ENCODE results near the gene ADAMTS5.

Gene ADAMTS5

DNA sequence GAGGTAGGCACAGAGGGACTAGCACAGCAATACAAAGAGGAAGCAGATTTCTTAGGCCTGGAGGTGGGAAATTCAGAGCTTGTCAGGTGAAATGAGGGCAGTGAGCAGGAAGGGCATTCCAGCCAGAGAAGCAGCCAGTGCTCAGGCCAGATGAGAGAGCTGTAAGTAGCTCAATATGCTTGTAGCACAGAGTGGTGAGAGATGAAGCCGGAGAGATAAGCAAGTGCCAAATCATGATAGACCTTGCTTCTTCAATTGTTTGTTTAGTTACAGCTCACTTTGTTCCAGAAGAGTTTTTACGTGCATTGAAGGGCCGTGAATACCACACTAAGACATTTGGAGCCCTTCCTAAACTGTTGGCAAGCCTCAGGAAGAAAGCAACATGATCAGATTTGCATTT is 79.6 kb downstream of the ADAMTS5 start:
- no peak for DNase-seq (ENCODE audit: low spot score)

DNA sequence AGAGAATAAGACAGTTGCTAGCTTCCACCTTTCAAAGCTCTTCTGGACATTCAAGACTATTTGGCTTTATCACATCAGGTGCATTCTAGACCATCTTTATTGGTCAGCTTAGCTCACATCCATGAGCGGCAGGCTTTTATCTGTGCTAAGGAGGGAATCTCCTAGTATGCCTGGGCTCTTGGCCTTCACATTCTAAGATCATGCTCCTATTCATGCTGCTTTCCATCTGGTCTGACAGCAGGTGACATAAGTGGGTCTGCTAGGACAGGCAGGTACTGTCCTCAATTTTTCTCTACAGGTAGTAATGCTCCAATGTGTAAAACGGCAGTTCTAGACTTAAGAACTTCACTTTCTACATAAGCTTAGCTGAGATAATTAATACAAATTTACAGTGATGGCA is 82.5 kb downstream of the ADAMTS5 start:
- DNase-seq (ENCODE audit: low spot score): no peak

DNA sequence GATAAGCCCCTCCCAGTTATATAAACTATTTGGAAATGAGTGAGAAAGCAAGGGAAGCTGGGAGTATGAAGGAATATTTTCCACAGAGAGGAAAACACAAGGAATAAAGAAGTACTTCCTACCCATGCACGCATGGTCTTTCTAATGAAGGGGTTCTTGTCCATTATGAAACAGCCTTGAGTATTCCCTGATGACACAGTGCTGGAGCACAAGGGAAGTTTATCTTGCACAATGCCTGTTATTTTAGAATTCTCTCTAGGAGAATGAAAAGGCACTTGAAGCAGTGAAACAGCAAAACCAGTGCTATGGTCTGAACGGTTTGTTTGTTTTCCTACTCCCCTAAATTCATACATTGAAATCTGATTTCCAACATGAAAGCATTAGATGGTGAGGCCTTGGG is 83.1 kb downstream of the ADAMTS5 start:
- DNase-seq (ENCODE audit: low spot score): no peak

DNA sequence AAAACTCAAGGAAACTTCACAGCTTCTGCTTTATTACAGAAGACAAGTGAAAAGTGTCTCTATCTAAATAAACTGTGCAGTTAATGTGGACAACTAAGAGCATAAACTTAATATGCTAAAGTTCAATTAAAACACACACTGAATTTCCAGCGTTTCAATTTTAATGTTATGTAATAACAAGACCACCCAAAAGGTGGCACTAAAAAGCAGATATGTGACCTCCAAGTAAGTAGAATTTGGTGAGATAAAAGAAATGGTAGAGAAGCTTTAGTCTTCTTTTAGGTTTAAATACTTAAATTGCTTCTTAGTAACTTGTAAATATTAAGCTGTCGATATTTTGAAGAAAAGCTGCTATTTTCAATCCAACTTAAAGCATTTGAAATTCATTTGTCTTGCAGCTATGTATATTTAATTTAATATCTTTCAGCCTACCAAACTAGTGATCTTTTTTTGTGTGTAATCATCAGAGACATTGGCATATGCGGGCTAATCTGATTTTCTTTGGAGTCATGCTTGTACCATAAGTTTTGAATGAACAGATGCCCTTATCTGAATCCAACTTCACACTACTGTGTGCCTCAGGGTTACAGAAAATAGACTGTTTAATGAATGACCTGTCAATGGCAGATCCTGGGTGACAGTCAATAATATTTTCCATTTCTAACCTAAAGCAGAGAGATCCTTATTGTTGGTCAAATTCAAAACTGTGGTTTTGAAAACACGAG is 85.2 kb downstream of the ADAMTS5 start:
- DNase-seq (ENCODE audit: low spot score): no peak

DNA sequence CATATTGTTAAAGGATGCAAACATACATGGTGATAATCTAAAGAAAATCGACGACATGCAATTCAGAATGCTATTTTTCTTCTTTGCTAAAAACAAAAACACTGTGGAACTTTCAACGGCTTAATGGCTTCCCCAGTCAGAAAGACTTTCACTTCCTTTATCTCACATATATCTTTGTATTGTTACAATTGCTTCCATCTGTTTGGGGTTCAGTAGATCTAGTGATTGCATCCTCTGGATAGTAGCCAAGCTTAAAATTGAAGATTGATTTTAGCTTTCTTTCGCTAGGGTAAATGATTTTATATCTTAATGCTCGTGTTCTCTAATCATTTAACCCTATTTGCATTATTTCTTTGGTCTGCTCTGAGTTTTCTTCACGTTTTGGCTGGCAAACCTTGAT is 89.9 kb downstream of the ADAMTS5 start:
- no peak for DNase-seq (ENCODE audit: low spot score)

DNA sequence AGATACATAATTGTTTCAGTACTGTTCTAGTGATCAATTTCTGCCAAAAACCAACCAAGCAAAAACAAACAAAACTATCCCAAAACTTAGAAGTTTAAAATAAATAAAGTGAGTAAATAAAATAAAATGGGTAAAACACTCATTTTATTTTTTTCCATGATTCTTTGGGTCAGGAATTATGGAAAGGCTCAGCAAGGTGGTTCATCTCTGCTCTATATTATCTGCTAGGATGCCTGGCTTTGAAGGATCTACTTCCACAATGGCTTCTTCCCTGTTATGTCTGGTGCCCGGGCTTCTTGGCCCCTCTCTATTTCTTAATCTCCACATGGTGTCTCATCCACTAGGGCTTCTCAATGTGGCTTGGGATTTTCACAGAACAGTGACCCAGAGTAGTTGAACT is 92.5 kb downstream of the ADAMTS5 start:
- DNase-seq (ENCODE audit: low spot score): no peak

Data from LoVo (cell line).